Measurements from ENCODE around the gene NFIC.

- TF ChIP-seq CTCF (IDR thresholded peaks at IDR 0.05; ENCODE audit: low read depth, low read length, missing input control): no peak
- TF ChIP-seq ZBTB33 (IDR thresholded peaks at IDR 0.05): no peak
- TF ChIP-seq RAD21 (IDR thresholded peaks at IDR 0.05): no peak
- no peak for TF ChIP-seq TAF1 (conservative IDR thresholded peaks at IDR 0.05)
- TF ChIP-seq MAX (IDR thresholded peaks at IDR 0.05): no peak
Measured at GRCh38 chr19:3441089-3441985, 75.0 kb downstream of the NFIC start.
